HUES48 (cell line): ENCODE results near the gene RAI1.

ENCODE experiments used
- H3K27ac ChIP-seq: one replicate; pipeline ENCODE4 v1.7.0; 2013; ENCODE audit warnings: low read depth, low read length, inconsistent platforms
- H3K27me3 ChIP-seq: 2 replicates; pipeline ENCODE4 v1.6.1; 2013; ENCODE audit warnings: mild to moderate bottlenecking, low read length; ENCODE audit not compliant: control insufficient read depth, insufficient read depth
- H3K36me3 ChIP-seq: 2 replicates; pipeline ENCODE4 v1.6.1; 2013; ENCODE audit warnings: low read length; ENCODE audit not compliant: control insufficient read depth, insufficient read depth
- H3K4me1 ChIP-seq: 2 replicates; pipeline ENCODE4 v1.6.1; 2013; ENCODE audit warnings: mild to moderate bottlenecking, low read length; ENCODE audit not compliant: control insufficient read depth, insufficient read depth
- H3K4me3 ChIP-seq: 2 replicates; pipeline ENCODE4 v1.5.1; 2013; ENCODE audit warnings: mild to moderate bottlenecking, low read depth, low read length
- H3K9ac ChIP-seq: 2 replicates; pipeline ENCODE4 v1.6.1; 2013; ENCODE audit warnings: mild to moderate bottlenecking, low read depth, low read length, moderate library complexity
- H3K9me3 ChIP-seq: 2 replicates; pipeline ENCODE4 v1.6.1; 2013; ENCODE audit warnings: low read length; ENCODE audit not compliant: control insufficient read depth, insufficient read depth

Gene RAI1

GRCh38 chr17:17795946-17796786, 114.9 kb downstream of the RAI1 start:
- Histone ChIP-seq H3K36me3 (no peaks in the 10 kb centered on the region), H3K4me3 (no peak overlapping the region), H3K27ac (no peak overlapping the region), H3K4me1 (peaks cover 13% of the 10 kb centered on the region), H3K27me3 (peaks cover 29% of the 10 kb centered on the region), H3K9me3 (no peaks in the 10 kb centered on the region), H3K9ac (no peak overlapping the region)

- no peak overlapping the region for H3K4me3 ChIP-seq
- no peaks in the 10 kb centered on the region for H3K9me3 ChIP-seq
- no peak overlapping the region for H3K27ac ChIP-seq
- no peak overlapping the region for H3K9ac ChIP-seq
- peaks cover 23% of the 10 kb centered on the region for H3K27me3 ChIP-seq
- H3K36me3 ChIP-seq = no peaks in the 10 kb centered on the region
- H3K4me1 ChIP-seq = peaks cover 7% of the 10 kb centered on the region
Measured at GRCh38 chr17:17796787-17797061, 115.5 kb downstream of the RAI1 start.

GRCh38 chr17:17797119-17797809, 116.0 kb downstream of the RAI1 start:
- Histone ChIP-seq H3K9me3 (no peaks in the 10 kb centered on the region), H3K27me3 (peaks cover 18% of the 10 kb centered on the region), H3K4me1 (peaks cover 5% of the 10 kb centered on the region; the same call in 1 of the 2 replicates), H3K27ac (no peak overlapping the region), H3K36me3 (no peaks in the 10 kb centered on the region), H3K9ac (no peak overlapping the region), H3K4me3 (no peak overlapping the region)

- no peaks in the 10 kb centered on the region for H3K9me3 ChIP-seq
- H3K4me3 ChIP-seq = no peak overlapping the region
- peaks cover 2% of the 10 kb centered on the region; the same call in 1 of the 2 replicates for H3K4me1 ChIP-seq
- no peak overlapping the region for H3K27ac ChIP-seq
- H3K9ac ChIP-seq = no peak overlapping the region
- H3K27me3 ChIP-seq = peaks cover 14% of the 10 kb centered on the region
- H3K36me3 ChIP-seq = no peaks in the 10 kb centered on the region
Measured at GRCh38 chr17:17798010-17798556, 116.8 kb downstream of the RAI1 start.

GRCh38 chr17:17798573-17799255, 117.5 kb downstream of the RAI1 start:
- Histone ChIP-seq H3K27me3 (peaks cover 8% of the 10 kb centered on the region), H3K4me3 (no peak overlapping the region), H3K27ac (no peak overlapping the region), H3K9me3 (no peaks in the 10 kb centered on the region), H3K9ac (no peak overlapping the region), H3K36me3 (no peaks in the 10 kb centered on the region), H3K4me1 (no peaks in the 10 kb centered on the region)

- H3K4me3 ChIP-seq = no peak overlapping the region
- H3K27me3 ChIP-seq = no peaks in the 10 kb centered on the region
- no peaks in the 10 kb centered on the region for H3K36me3 ChIP-seq
- no peak overlapping the region for H3K9ac ChIP-seq
- H3K9me3 ChIP-seq = no peaks in the 10 kb centered on the region
- no peak overlapping the region for H3K27ac ChIP-seq
- H3K4me1 ChIP-seq = no peaks in the 10 kb centered on the region
Measured at GRCh38 chr17:17800504-17801021, 119.3 kb downstream of the RAI1 start.

DNA sequence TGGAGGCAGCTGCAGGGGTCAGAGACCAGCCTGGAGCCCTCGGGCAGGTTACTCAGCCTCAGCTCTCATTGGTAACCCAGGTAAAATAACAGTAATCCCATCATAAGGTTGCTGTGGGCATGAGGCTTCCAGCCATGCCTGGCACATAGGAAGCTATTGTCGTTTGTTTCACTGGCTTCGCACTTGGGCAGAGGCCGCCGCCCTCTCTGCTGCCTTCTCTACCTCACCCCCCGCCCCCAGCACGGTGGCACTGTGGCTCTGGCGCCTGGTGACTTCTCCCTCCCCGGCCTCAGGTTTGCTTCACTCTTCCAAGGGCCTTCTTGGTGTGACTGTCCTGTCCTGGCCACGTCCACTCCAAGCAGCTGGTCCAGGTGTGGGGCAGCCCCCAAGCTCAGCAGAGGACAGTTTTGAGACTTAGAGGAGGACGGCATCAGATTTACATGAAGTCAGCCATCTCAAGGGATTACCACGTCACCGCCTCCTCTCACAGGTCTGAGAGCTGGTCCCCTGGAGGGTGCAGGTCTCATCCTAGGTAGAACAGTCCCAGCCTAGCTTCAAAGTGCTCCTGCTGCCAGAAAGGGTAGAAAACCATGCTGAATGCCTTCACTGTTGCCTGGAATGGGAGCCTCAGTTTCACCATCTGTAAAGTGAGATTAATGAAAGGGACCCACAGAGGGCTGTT, 120.7 kb downstream of the RAI1 start:
- Histone ChIP-seq H3K4me1 (no peaks in the 10 kb centered on the region), H3K9ac (no peak overlapping the region), H3K4me3 (no peak overlapping the region), H3K27ac (no peak overlapping the region), H3K9me3 (no peaks in the 10 kb centered on the region), H3K27me3 (no peaks in the 10 kb centered on the region; the same call in 1 of the 2 replicates), H3K36me3 (no peaks in the 10 kb centered on the region)

- no peaks in the 10 kb centered on the region for H3K36me3 ChIP-seq
- no peak overlapping the region for H3K4me3 ChIP-seq
- H3K9ac ChIP-seq = no peak overlapping the region
- H3K27me3 ChIP-seq = peaks cover 7% of the 10 kb centered on the region
- no peak overlapping the region for H3K27ac ChIP-seq
- no peaks in the 10 kb centered on the region for H3K4me1 ChIP-seq
- no peaks in the 10 kb centered on the region for H3K9me3 ChIP-seq
Measured at GRCh38 chr17:17804007-17804406, 122.7 kb downstream of the RAI1 start.

GRCh38 chr17:17805575-17805974, 124.3 kb downstream of the RAI1 start:
- H3K36me3 ChIP-seq = no peaks in the 10 kb centered on the region
- peaks cover 3% of the 10 kb centered on the region; the same call in 1 of the 2 replicates for H3K4me1 ChIP-seq
- peaks cover 20% of the 10 kb centered on the region for H3K27me3 ChIP-seq
- no peak overlapping the region for H3K9ac ChIP-seq
- H3K4me3 ChIP-seq = no peak overlapping the region
- no peaks in the 10 kb centered on the region for H3K9me3 ChIP-seq
- no peak overlapping the region for H3K27ac ChIP-seq

GRCh38 chr17:17806035-17806434, 124.8 kb downstream of the RAI1 start:
- no peak overlapping the region for H3K9ac ChIP-seq
- no peak overlapping the region for H3K27ac ChIP-seq
- H3K4me3 ChIP-seq = no peak overlapping the region
- peaks cover 25% of the 10 kb centered on the region for H3K27me3 ChIP-seq
- H3K9me3 ChIP-seq = no peaks in the 10 kb centered on the region
- H3K36me3 ChIP-seq = no peaks in the 10 kb centered on the region
- H3K4me1 ChIP-seq = peaks cover 6% of the 10 kb centered on the region; the same call in 1 of the 2 replicates
